Kidney (tissue), 14 donors: Measurements from ENCODE around the gene GULP1. TPM values are rescaled to one million over a fixed set of nuclear protein-coding genes. Genes with fewer than 3 reads are reported as not detected.

Source experiments
- DNase-seq, 5 donors: peaks; one replicate each; pipeline ENCODE4 v3.0.0-alpha.2; 2013 to 2020
- FAIRE-seq: peaks from 2 replicates; lab custom pipeline; 2012; peaks lifted over from hg19 to GRCh38; lab: Jason Lieb, UNC
- H3K27ac ChIP-seq, 2 donors: one replicate each; pipeline ENCODE4 v1.7.0; 2013; ENCODE audit warnings: low read depth in 2 of 2, low read length in 2 of 2, inconsistent platforms in 1 of 2
- H3K27me3 ChIP-seq: one replicate; pipeline ENCODE4 v1.7.1; 2013; ENCODE audit warnings: low read length, inconsistent platforms; ENCODE audit not compliant: control insufficient read depth, insufficient read depth
- H3K36me3 ChIP-seq, 3 donors: one replicate each; pipeline versions ENCODE4 v1.7.0 to v1.7.1; 2013; ENCODE audit warnings: low read length in 3 of 3, control low read depth in 1 of 3, inconsistent platforms in 1 of 3; ENCODE audit not compliant: insufficient read depth in 3 of 3, control insufficient read depth in 2 of 3
- H3K4me1 ChIP-seq, 3 donors: one replicate each; pipeline versions ENCODE4 v1.7.0 to v1.7.1; 2013; ENCODE audit warnings: low read length in 3 of 3, inconsistent platforms in 1 of 3, low read depth in 1 of 3; ENCODE audit not compliant: control insufficient read depth in 2 of 3, insufficient read depth in 2 of 3
- H3K4me3 ChIP-seq, 3 donors: one replicate each; pipeline versions ENCODE4 v1.7.0 to v1.8.1; 2013; ENCODE audit warnings: low read length in 3 of 3, control low read depth in 1 of 3, inconsistent platforms in 1 of 3
- H3K9ac ChIP-seq, 3 donors: one replicate each; pipeline versions ENCODE4 v1.7.0 to v1.7.1; 2013; ENCODE audit warnings: low read length in 3 of 3, control low read depth in 1 of 3, inconsistent platforms in 1 of 3
- H3K9me3 ChIP-seq, 3 donors: one replicate each; pipeline versions ENCODE4 v1.7.0 to v1.7.1; 2013; ENCODE audit warnings: low read length in 3 of 3, control low read depth in 1 of 3, inconsistent platforms in 1 of 3; ENCODE audit not compliant: control insufficient read depth in 2 of 3, insufficient read depth in 1 of 3
- intact Hi-C: fragments of 100-400 bp; cut with DNase I; formaldehyde crosslinking; loops from one replicate; pipeline ENCODE4 v1.11.1; 2022
- polyA plus RNA-seq: library from polyadenylated mRNA; stranded (reverse); fragments of 350-450 nt; fragmentation: Illumina TruSeq; extraction: RNeasy Lipid Tissue Mini Kit (QIAGEN cat#74804); gene quantifications from one replicate; pipeline ENCODE4 v1.2.3, GENCODE V29; 2014; ENCODE audit warnings: low read depth, low replicate concordance; ENCODE audit not compliant: insufficient read depth
- total RNA-seq: library from RNA; stranded (reverse); fragmentation: NEBNext Ultra II Directional; extraction: Animal tissue kit (Norgen Biotek cat#: 25700); gene quantifications from one replicate; pipeline ENCODE4 v1.2.1, GENCODE V29; 2021
- TF ChIP-seq, protein P1 (sequence below): IDR thresholded peaks from 3 replicates; pipeline ENCODE4 v1.5.1; 2012; ENCODE audit warnings: mild to moderate bottlenecking, moderate library complexity, borderline replicate concordance; ENCODE audit not compliant: insufficient read depth; ENCODE audit errors: extremely low read depth
- donor health status: control.
- donor health status: control.
- donor health status: control.
- donor health status: control.
- donor health status: control.
- donor health status: DM: yes; HTN: yes; CAD: no.
- donor health status: Normal renal cell carcinoma (clear cell type).

GULP1 gene
- total and polyA plus RNA-seq, 2 donors from 2014 or later, result 12.2 to 34.4 TPM

DNA sequence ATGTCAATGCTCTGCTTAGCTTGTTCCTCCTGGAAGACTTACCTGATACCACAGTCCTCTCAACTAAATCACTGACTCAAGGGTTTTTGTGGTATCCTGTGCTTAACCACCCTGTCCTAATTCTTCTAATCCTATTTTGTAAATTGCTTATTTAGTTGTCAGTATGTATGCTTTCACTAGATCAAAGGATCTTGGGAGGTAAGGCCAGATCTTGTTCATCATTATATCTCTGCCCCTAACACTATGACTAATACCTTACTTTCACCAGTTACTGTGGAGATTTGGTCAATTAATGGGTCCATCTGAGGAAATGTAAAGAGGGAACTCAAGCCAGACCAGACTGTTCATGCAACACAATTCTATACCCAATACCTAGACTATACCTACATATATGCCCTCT lies 203.2 kb downstream of the GULP1 start:
- Histone ChIP-seq H3K9ac (no peak overlapping the region), H3K36me3 (no peaks in the 10 kb centered on the region), H3K27me3 (no peaks in the 10 kb centered on the region), H3K4me1 (no peaks in the 10 kb centered on the region), H3K9me3 (no peaks in the 10 kb centered on the region), H3K27ac (no peak overlapping the region), H3K4me3 (no peak overlapping the region)
- TF ChIP-seq, protein P1, sequence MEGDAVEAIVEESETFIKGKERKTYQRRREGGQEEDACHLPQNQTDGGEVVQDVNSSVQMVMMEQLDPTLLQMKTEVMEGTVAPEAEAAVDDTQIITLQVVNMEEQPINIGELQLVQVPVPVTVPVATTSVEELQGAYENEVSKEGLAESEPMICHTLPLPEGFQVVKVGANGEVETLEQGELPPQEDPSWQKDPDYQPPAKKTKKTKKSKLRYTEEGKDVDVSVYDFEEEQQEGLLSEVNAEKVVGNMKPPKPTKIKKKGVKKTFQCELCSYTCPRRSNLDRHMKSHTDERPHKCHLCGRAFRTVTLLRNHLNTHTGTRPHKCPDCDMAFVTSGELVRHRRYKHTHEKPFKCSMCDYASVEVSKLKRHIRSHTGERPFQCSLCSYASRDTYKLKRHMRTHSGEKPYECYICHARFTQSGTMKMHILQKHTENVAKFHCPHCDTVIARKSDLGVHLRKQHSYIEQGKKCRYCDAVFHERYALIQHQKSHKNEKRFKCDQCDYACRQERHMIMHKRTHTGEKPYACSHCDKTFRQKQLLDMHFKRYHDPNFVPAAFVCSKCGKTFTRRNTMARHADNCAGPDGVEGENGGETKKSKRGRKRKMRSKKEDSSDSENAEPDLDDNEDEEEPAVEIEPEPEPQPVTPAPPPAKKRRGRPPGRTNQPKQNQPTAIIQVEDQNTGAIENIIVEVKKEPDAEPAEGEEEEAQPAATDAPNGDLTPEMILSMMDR, result no peak
- intact Hi-C loops, result no loop called here
- no peak for DNase-seq
- FAIRE-seq, result no peak

DNA sequence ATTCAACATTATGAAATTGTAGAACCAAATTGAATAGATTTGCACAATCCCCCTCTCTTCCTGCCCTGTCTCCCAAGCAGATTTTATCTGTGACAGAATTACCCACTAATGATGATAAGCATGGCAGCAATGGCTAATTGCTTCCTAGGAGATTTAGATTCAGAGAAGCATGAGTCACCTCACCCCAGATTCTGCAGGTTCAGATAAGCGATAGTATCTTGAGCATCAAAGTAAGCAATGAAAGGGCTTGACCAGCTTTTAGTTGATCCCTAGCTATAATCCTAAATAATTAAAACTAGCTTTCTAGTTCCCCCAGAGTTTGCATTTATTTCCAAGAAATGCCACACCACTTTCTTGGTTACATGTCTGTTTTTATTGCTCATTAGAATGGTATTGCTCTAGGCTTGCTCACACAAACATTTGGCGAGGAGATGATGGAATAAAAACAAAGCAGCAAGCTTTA lies 204.3 kb downstream of the GULP1 start:
- intact Hi-C loops, result no loop called here
- DNase-seq (no peak), FAIRE-seq (no peak)
- Histone ChIP-seq H3K27me3 (no peaks in the 10 kb centered on the region), H3K36me3 (no peaks in the 10 kb centered on the region), H3K9me3 (no peaks in the 10 kb centered on the region), H3K9ac (no peak overlapping the region), H3K4me3 (no peak overlapping the region), H3K27ac (no peak overlapping the region), H3K4me1 (no peaks in the 10 kb centered on the region)
- TF ChIP-seq, protein P1, result no peak

GRCh38 chr2:188497726-188498125 lies 206.1 kb downstream of the GULP1 start:
- intact Hi-C loops, result no loop called here
- FAIRE-seq, result no peak
- H3K27me3 ChIP-seq, result no peaks in the 10 kb centered on the region

More at GRCh38 chr2:188497726-188498125, 206.1 kb downstream of the GULP1 start:
- no peak for DNase-seq
- H3K4me3 ChIP-seq, result no peak overlapping the region
- H3K4me1 ChIP-seq, result no peaks in the 10 kb centered on the region
- no peak overlapping the region for H3K27ac ChIP-seq
- TF ChIP-seq, protein P1, result no peak
- H3K9me3 ChIP-seq, result no peaks in the 10 kb centered on the region
- H3K36me3 ChIP-seq, result no peaks in the 10 kb centered on the region
- no peak overlapping the region for H3K9ac ChIP-seq
